ENCODE measurements around the gene ZNF516. TPM values are rescaled to one million over a fixed set of nuclear protein-coding genes. Genes with fewer than 3 reads are reported as not detected.

Gene ZNF516
- polyA plus RNA-seq, 3 donors, result 5.0 to 41.9 (median 8.6) TPM

DNA sequence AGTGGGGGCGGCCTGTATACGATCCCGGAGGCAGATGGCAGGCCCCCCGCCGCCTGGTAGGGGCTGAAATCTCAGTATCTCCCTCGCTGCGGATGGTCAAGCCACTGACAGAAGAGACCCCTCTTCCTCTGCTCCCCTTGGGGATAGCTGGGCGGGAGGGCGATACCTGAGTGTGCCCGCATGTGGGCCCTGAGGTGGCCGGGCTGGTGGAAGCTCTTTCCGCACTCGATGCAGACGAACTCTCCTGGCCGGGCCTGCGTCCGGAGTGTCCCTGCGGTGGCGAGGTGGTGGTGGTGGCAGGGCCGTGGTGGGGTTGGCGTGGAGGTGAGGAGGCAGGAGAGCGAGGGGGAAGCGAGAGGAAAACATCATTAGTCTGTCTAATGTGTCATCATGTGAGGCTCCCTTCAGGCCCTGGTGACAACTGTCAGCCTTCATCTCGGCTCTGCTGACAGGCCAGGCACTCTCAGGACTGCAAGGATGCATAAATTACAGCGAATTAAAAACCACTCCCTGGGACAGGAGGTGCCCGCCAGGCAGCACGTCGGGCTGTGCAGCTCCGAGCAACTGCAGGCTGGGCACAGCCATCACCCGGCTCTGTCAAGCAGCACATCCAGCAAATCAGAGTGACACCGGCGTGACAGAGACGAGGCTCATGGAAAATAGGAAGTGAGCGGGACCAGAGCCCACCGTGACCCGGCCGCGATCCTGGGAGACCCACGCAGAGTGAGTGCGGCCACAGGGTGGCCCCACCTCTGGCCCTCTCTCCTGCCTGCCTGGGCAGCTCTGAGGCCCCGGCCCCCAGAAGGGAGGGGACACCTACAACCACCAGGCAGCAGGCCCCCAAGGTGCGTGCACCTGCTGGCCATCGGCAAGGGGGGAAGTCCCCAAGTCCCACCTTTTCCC is 123.5 kb downstream of the ZNF516 start:
- H3K9me3 Mint-ChIP-seq, result peaks cover 0 to 1% (median 0%) of the 10 kb centered on the region in 7 donors
- peaks cover 0 to 2% (median 0%) of the 10 kb centered on the region in 3 donors for H3K27me3 Mint-ChIP-seq (ENCODE audit: low read depth in 3 of 3)
- TF ChIP-seq, protein P1, sequence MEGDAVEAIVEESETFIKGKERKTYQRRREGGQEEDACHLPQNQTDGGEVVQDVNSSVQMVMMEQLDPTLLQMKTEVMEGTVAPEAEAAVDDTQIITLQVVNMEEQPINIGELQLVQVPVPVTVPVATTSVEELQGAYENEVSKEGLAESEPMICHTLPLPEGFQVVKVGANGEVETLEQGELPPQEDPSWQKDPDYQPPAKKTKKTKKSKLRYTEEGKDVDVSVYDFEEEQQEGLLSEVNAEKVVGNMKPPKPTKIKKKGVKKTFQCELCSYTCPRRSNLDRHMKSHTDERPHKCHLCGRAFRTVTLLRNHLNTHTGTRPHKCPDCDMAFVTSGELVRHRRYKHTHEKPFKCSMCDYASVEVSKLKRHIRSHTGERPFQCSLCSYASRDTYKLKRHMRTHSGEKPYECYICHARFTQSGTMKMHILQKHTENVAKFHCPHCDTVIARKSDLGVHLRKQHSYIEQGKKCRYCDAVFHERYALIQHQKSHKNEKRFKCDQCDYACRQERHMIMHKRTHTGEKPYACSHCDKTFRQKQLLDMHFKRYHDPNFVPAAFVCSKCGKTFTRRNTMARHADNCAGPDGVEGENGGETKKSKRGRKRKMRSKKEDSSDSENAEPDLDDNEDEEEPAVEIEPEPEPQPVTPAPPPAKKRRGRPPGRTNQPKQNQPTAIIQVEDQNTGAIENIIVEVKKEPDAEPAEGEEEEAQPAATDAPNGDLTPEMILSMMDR (IDR thresholded peaks at IDR 0.05), result no peak
- peaks cover 100% of the 10 kb centered on the region for H4K20me1 ChIP-seq (ENCODE audit: insufficient read depth, low read length)
- peaks cover 97% of the 10 kb centered on the region for H3K79me2 ChIP-seq (ENCODE audit: insufficient read depth, low read length)
- DNase-seq, result no peak
- no peaks in the 10 kb centered on the region for H3K27me3 ChIP-seq (ENCODE audit: control insufficient read depth in 2 of 2, insufficient read depth in 2 of 2, low read length in 2 of 2)
- no peak overlapping the region for H2AFZ ChIP-seq (ENCODE audit: insufficient read depth, low read depth, low read length, poor library complexity, severe bottlenecking)
- H3K4me1 Mint-ChIP-seq, result peaks cover 30% of the 10 kb centered on the region
- H3K9ac ChIP-seq (ENCODE audit: insufficient read depth, low read length, poor library complexity, severe bottlenecking), result no peak overlapping the region
- H3K4me3 ChIP-seq (replicated peaks in 1 of 3; ENCODE audit: low read depth in 2 of 3, low read length in 3 of 3), result no peak overlapping the region
- H3K4me2 ChIP-seq (replicated peaks; ENCODE audit: extremely low read depth, low read length, poor library complexity, severe bottlenecking), result no peak overlapping the region
- peaks cover 51 to 94% of the 10 kb centered on the region in 2 donors for H3K36me3 ChIP-seq (replicated peaks in 1 of 2; ENCODE audit: control insufficient read depth in 1 of 2, insufficient read depth in 2 of 2, low read length in 2 of 2)
- intact Hi-C loops (cut with micrococcal nuclease), result no loop called here
- peak overlapping the region in 2 of 7 donors; percentile 40 to 45 for H3K27ac Mint-ChIP-seq
- H3K4me3 Mint-ChIP-seq, result no peak overlapping the region
- H3K4me1 ChIP-seq (ENCODE audit: control insufficient read depth in 1 of 2, insufficient read depth in 2 of 2, low read length in 2 of 2), result peaks cover 13 to 17% of the 10 kb centered on the region in 2 donors
- no peaks in the 10 kb centered on the region for H3K9me3 ChIP-seq (replicated peaks in 1 of 2; ENCODE audit: control insufficient read depth in 1 of 2, insufficient read depth in 1 of 2, low read length in 2 of 2)
- H3K36me3 Mint-ChIP-seq, result peaks cover 50 to 66% of the 10 kb centered on the region in 2 donors
- no peak overlapping the region for H3K27ac ChIP-seq (ENCODE audit: low read depth in 1 of 2, low read length in 2 of 2)
- WGBS (ENCODE audit: insufficient coverage), result 92% methylated on average over 36 of the region's 43 CpGs

DNA sequence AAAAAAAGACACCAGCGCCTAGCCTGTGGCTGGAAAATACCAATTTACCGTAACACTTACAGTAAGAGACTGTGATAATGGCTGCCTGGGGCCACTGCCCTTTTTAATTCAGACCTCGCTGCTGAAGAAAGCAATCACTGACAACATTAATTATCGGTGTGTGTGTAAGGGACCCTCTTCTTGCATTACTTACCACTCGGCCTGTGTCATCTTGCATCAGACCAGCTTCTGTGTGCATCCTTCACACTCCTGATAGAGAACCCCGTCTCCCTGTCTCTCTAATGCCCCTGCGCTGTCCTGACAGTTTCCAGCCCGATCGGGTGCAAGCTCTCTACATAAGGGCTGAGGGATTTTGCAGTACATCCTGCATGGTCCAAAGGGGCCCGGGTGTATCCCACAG is 124.4 kb downstream of the ZNF516 start:
- Histone ChIP-seq H3K27ac (ENCODE audit: low read depth in 1 of 2, low read length in 2 of 2) (no peak overlapping the region), H3K4me3 (replicated peaks in 1 of 3; ENCODE audit: low read depth in 2 of 3, low read length in 3 of 3) (no peak overlapping the region), H3K27me3 (ENCODE audit: control insufficient read depth in 2 of 2, insufficient read depth in 2 of 2, low read length in 2 of 2) (no peaks in the 10 kb centered on the region), H3K79me2 (ENCODE audit: insufficient read depth, low read length) (peaks cover 97% of the 10 kb centered on the region), H3K4me2 (replicated peaks; ENCODE audit: extremely low read depth, low read length, poor library complexity, severe bottlenecking) (no peak overlapping the region), H4K20me1 (ENCODE audit: insufficient read depth, low read length) (peaks cover 100% of the 10 kb centered on the region), H3K9me3 (replicated peaks in 1 of 2; ENCODE audit: control insufficient read depth in 1 of 2, insufficient read depth in 1 of 2, low read length in 2 of 2) (no peaks in the 10 kb centered on the region), H3K4me1 (ENCODE audit: control insufficient read depth in 1 of 2, insufficient read depth in 2 of 2, low read length in 2 of 2) (peaks cover 7 to 8% of the 10 kb centered on the region in 2 donors), H3K36me3 (replicated peaks in 1 of 2; ENCODE audit: control insufficient read depth in 1 of 2, insufficient read depth in 2 of 2, low read length in 2 of 2) (peaks cover 51 to 97% of the 10 kb centered on the region in 2 donors), H3K9ac (ENCODE audit: insufficient read depth, low read length, poor library complexity, severe bottlenecking) (no peak overlapping the region), H2AFZ (ENCODE audit: insufficient read depth, low read depth, low read length, poor library complexity, severe bottlenecking) (no peak overlapping the region)
- intact Hi-C loops (cut with micrococcal nuclease), result no loop called here
- WGBS (ENCODE audit: insufficient coverage), result 100% methylated on average over 5 of the region's 10 CpGs
- Mint-ChIP-seq H3K4me1 (peaks cover 22% of the 10 kb centered on the region), H3K4me3 (no peak overlapping the region), H3K9me3 (peaks cover 0 to 1% (median 0%) of the 10 kb centered on the region in 7 donors), H3K27ac (peak overlapping the region in 1 of 7 donors; percentile 33), H3K27me3 (ENCODE audit: low read depth in 3 of 3) (peaks cover 0 to 2% (median 0%) of the 10 kb centered on the region in 3 donors), H3K36me3 (peaks cover 52 to 67% of the 10 kb centered on the region in 2 donors)
- TF ChIP-seq, protein P1 (IDR thresholded peaks at IDR 0.05), result no peak
- DNase-seq, result no peak
